Measurements from ENCODE around the gene ZNF610.

DNA sequence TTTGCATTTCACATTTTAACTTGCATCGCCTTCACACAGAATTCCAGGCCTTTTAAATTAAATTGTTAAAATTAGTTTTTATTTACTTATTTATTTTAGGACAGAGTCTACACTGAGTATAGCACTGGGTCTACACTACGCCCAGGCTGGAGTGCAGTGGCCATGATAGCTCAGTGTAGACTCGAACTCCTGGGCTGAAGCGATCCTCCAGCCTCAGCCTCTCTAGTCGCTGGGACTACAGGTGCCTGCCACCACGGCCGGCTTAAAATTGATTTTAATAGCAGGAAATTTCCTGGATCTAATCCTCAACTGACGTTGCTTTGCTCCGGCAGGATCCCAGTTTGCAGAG lies 301 bp upstream of the ZNF610 start:
- TF ChIP-seq ZNF311 (tag by site-specific recombination; IDR thresholded peaks at IDR 0.05; ENCODE audit: borderline replicate concordance) (no peak), ZNF274 (IDR thresholded peaks at IDR 0.05; ENCODE audit: low read length) (no peak), ZNF274 (tag by site-specific recombination; IDR thresholded peaks at IDR 0.05; ENCODE audit: borderline replicate concordance) (no peak)
